Hepatocyte (in vitro differentiated cells): ENCODE measurements around the gene SLC25A38. TPM values are rescaled to one million over a fixed set of nuclear protein-coding genes. Genes with fewer than 3 reads are reported as not detected.

Experiments
- DNase-seq: peaks from one replicate; pipeline ENCODE4 v3.0.0-alpha.2; 2016; ENCODE audit warnings: low spot score
- H2AFZ ChIP-seq: fragments of 200-600 bp; sonication (generic); 2 replicates; pipeline ENCODE4 v1.6.0; 2016; ENCODE audit warnings: antibody characterized with exemption, mild to moderate bottlenecking
- H3K27ac ChIP-seq: fragments of 200-600 bp; sonication (generic); 2 replicates; pipeline ENCODE4 v1.5.1; 2016; ENCODE audit warnings: mild to moderate bottlenecking
- H3K27me3 ChIP-seq: fragments of 200-600 bp; sonication (generic); 2 replicates; pipeline ENCODE4 v1.6.1; 2016
- H3K36me3 ChIP-seq: fragments of 200-600 bp; sonication (generic); replicated peaks from 2 replicates; pipeline ENCODE4 v1.5.1; 2016; ENCODE audit warnings: low read depth; ENCODE audit not compliant: insufficient read depth
- H3K4me1 ChIP-seq: fragments of 200-600 bp; sonication (generic); 2 replicates; pipeline ENCODE4 v1.5.1; 2016; ENCODE audit warnings: mild to moderate bottlenecking, moderate library complexity; ENCODE audit not compliant: insufficient read depth
- H3K4me2 ChIP-seq: fragments of 200-600 bp; sonication (generic); 2 replicates; pipeline ENCODE4 v1.6.0; 2016
- H3K4me3 ChIP-seq: fragments of 200-600 bp; sonication (generic); 2 replicates; pipeline ENCODE4 v1.5.1; 2016; ENCODE audit warnings: mild to moderate bottlenecking
- H3K79me2 ChIP-seq: fragments of 200-600 bp; sonication (generic); 2 replicates; pipeline ENCODE4 v1.6.0; 2017; ENCODE audit warnings: mild to moderate bottlenecking
- H3K9me2 ChIP-seq: fragments of 200-600 bp; sonication (generic); replicated peaks from 2 replicates; pipeline ENCODE4 v1.6.0; 2017; ENCODE audit warnings: mild to moderate bottlenecking; ENCODE audit not compliant: insufficient read depth
- H3K9me3 ChIP-seq: fragments of 200-600 bp; sonication (generic); 2 replicates; pipeline ENCODE4 v1.5.1; 2016; ENCODE audit warnings: low read depth, mild to moderate bottlenecking
- H4K20me1 ChIP-seq: fragments of 200-600 bp; sonication (generic); 2 replicates; pipeline ENCODE4 v1.6.0; 2016; ENCODE audit warnings: mild to moderate bottlenecking; ENCODE audit not compliant: insufficient read depth, poor library complexity, severe bottlenecking
- CTCF ChIP-seq: fragments of 200-600 bp; sonication (generic); IDR thresholded peaks from 2 replicates; pipeline ENCODE4 v1.5.1; 2016; ENCODE audit warnings: antibody characterized with exemption, mild to moderate bottlenecking; ENCODE audit not compliant: poor library complexity
- EZH2 ChIP-seq: fragments of 200-600 bp; sonication (generic); IDR thresholded peaks from 2 replicates; pipeline ENCODE4 v1.6.1; 2016; ENCODE audit warnings: antibody characterized with exemption, mild to moderate bottlenecking, borderline replicate concordance
- EZH2phosphoT487 ChIP-seq: fragments of 200-600 bp; sonication (generic); IDR thresholded peaks from one replicate; pipeline ENCODE4 v1.6.1; 2018; ENCODE audit warnings: antibody characterized with exemption, mild to moderate bottlenecking, low read depth, moderate library complexity; ENCODE audit not compliant: unreplicated experiment, severe bottlenecking
- WGBS: methylation state at CpG from one replicate; pipeline ENCODE4 v1.1.6; 2016; ENCODE audit warnings: low lambda C conversion rate; ENCODE audit errors: missing lambda C conversion rate; 5-methylcytosine and 5-hydroxymethylcytosine counted together
- polyA plus RNA-seq: library from polyadenylated mRNA; unstranded; fragments of >200 nt; fragmentation: Nextera tagmentation; extraction: Ambion mirVana; gene quantifications from 2 replicates; pipeline ENCODE4 v1.2.1, GENCODE V29; 2016
- total RNA-seq: library from RNA; depleted of rRNA; stranded (reverse); fragments of >200 nt; gene quantifications from 2 replicates; pipeline ENCODE4 v1.2.3, GENCODE V29; 2014

Gene SLC25A38
- total and polyA plus RNA-seq, 2 experiments from 2014 or later, result 35.7 to 37.2 TPM

GRCh38 chr3:39378088-39378487 lies 5.1 kb upstream of the SLC25A38 start:
- peak; percentile 79 for DNase-seq
- no peaks in the 10 kb centered on the region for H3K27me3 ChIP-seq
- no peaks in the 10 kb centered on the region for H3K9me2 ChIP-seq
- no peak overlapping the region for H3K4me3 ChIP-seq
- H3K4me1 ChIP-seq, result peaks cover 8% of the 10 kb centered on the region
- H3K4me2 ChIP-seq, result no peak overlapping the region
- no peaks in the 10 kb centered on the region for H3K36me3 ChIP-seq
- no peaks in the 10 kb centered on the region for H4K20me1 ChIP-seq
- no peak overlapping the region for H3K27ac ChIP-seq
- WGBS, result 26% methylated on average over 4 of the region's 4 CpGs
- H3K9me3 ChIP-seq, result no peaks in the 10 kb centered on the region
- peaks cover 7% of the 10 kb centered on the region for H3K79me2 ChIP-seq
- no peak overlapping the region for H2AFZ ChIP-seq
- TF ChIP-seq EZH2, result no peak
- TF ChIP-seq CTCF, result peak; percentile 67
- no peak for TF ChIP-seq EZH2phosphoT487

GRCh38 chr3:39378957-39379777 lies 4.0 kb upstream of the SLC25A38 start:
- H3K27ac ChIP-seq, result peak overlapping the region; percentile 63
- WGBS, result 81% methylated on average over 10 of the region's 10 CpGs

GRCh38 chr3:39379778-39380155 lies 3.4 kb upstream of the SLC25A38 start:
- Histone ChIP-seq H3K27me3 (no peaks in the 10 kb centered on the region), H3K27ac (peak overlapping the region; percentile 63), H3K4me1 (peaks cover 10% of the 10 kb centered on the region), H3K9me2 (no peaks in the 10 kb centered on the region), H3K79me2 (peaks cover 11% of the 10 kb centered on the region), H3K4me3 (no peak overlapping the region), H2AFZ (no peak overlapping the region), H3K9me3 (no peaks in the 10 kb centered on the region), H3K36me3 (no peaks in the 10 kb centered on the region), H3K4me2 (no peak overlapping the region), H4K20me1 (peaks cover 4% of the 10 kb centered on the region)
- 79% methylated on average over 5 of the region's 5 CpGs for WGBS
- TF ChIP-seq CTCF (no peak), EZH2 (no peak)
- no peak for DNase-seq

More at GRCh38 chr3:39378957-39379777, 4.0 kb upstream of the SLC25A38 start:
- no peak for TF ChIP-seq EZH2phosphoT487
- no peak for TF ChIP-seq CTCF
- no peak for TF ChIP-seq EZH2
- Histone ChIP-seq H3K4me2 (no peak overlapping the region), H3K9me3 (no peaks in the 10 kb centered on the region), H3K4me1 (peaks cover 8% of the 10 kb centered on the region), H3K27me3 (no peaks in the 10 kb centered on the region), H3K79me2 (peaks cover 7% of the 10 kb centered on the region), H3K9me2 (no peaks in the 10 kb centered on the region), H3K36me3 (no peaks in the 10 kb centered on the region), H2AFZ (no peak overlapping the region), H3K4me3 (no peak overlapping the region), H4K20me1 (no peaks in the 10 kb centered on the region)
- peak; percentile 32 for DNase-seq
